Raji (cell line): ENCODE data around the gene LOXL3.

ENCODE experiments used
- POLR2A ChIP-seq: IDR thresholded peaks from 2 replicates; pipeline ENCODE4 v1.6.1; 2011; ENCODE audit warnings: low read depth, low read length, control low read depth; ENCODE audit not compliant: insufficient read depth

LOXL3 gene

GRCh38 chr2:74559912-74560311 lies 6.2 kb upstream of the LOXL3 start:
- no peak for TF ChIP-seq POLR2A

- TF ChIP-seq POLR2A, result no peak
Measured at GRCh38 chr2:74558284-74559230, 4.8 kb upstream of the LOXL3 start.

- no peak for TF ChIP-seq POLR2A
Measured at GRCh38 chr2:74556831-74557370, 3.2 kb upstream of the LOXL3 start.

- TF ChIP-seq POLR2A, result no peak
Measured at GRCh38 chr2:74556159-74556558, 2.4 kb upstream of the LOXL3 start.

- no peak for TF ChIP-seq POLR2A
Measured at GRCh38 chr2:74555610-74556103, 1.9 kb upstream of the LOXL3 start.

GRCh38 chr2:74554820-74555531 lies 1.2 kb upstream of the LOXL3 start:
- no peak for TF ChIP-seq POLR2A

- no peak for TF ChIP-seq POLR2A
Measured at GRCh38 chr2:74552914-74553811, 579 bp downstream of the LOXL3 start.

GRCh38 chr2:74551942-74552913 lies 1.5 kb downstream of the LOXL3 start:
- TF ChIP-seq POLR2A, result no peak

GRCh38 chr2:74551530-74551929 lies 2.2 kb downstream of the LOXL3 start:
- TF ChIP-seq POLR2A, result no peak

GRCh38 chr2:74550231-74550630 lies 3.5 kb downstream of the LOXL3 start:
- no peak for TF ChIP-seq POLR2A

GRCh38 chr2:74548900-74549826 lies 4.6 kb downstream of the LOXL3 start:
- TF ChIP-seq POLR2A, result no peak

GRCh38 chr2:74548285-74548899 lies 5.3 kb downstream of the LOXL3 start:
- no peak for TF ChIP-seq POLR2A

- TF ChIP-seq POLR2A, result no peak
Measured at GRCh38 chr2:74546004-74546403, 7.7 kb downstream of the LOXL3 start.
